Lung (tissue), 12 donors: ENCODE results near the gene TGFBR2. TPM values are rescaled to one million over a fixed set of nuclear protein-coding genes. Genes with fewer than 3 reads are reported as not detected.
A peak's percentile ranks its signal among the peaks of the same experiment; 100 is the strongest.

Source experiments
- ATAC-seq: fragments of 200-7000 bp; cut with Tn5 transposase; one replicate; pipeline ENCODE4 v1.9.1; 2020; ENCODE audit warnings: moderate number of reproducible peaks; ENCODE audit not compliant: insufficient read depth, low FRiP score
- DNase-seq, 3 donors: peaks; one replicate each; pipeline ENCODE4 v3.0.0-alpha.2; 2013 to 2017
- H3K27ac ChIP-seq, 2 donors: one replicate each; pipeline ENCODE4 v1.5.1; 2013; ENCODE audit warnings: mild to moderate bottlenecking in 2 of 2, moderate library complexity in 2 of 2, control low read depth in 1 of 2, inconsistent platforms in 1 of 2, low read depth in 1 of 2, low read length in 1 of 2
- H3K27me3 ChIP-seq, 3 donors: one replicate each; pipeline ENCODE4 v1.5.1; 2013; ENCODE audit warnings: low read length in 2 of 3; ENCODE audit not compliant: control insufficient read depth in 3 of 3, insufficient read depth in 3 of 3
- H3K36me3 ChIP-seq, 4 donors: one replicate each; pipeline ENCODE4 v1.5.1; 2013; ENCODE audit warnings: low read length in 4 of 4, mild to moderate bottlenecking in 1 of 4, moderate library complexity in 1 of 4; ENCODE audit not compliant: control insufficient read depth in 4 of 4, insufficient read depth in 4 of 4
- H3K4me1 ChIP-seq, 5 donors: one replicate each; pipeline ENCODE4 v1.5.1; 2013; ENCODE audit warnings: low read length in 5 of 5, mild to moderate bottlenecking in 2 of 5, moderate library complexity in 1 of 5; ENCODE audit not compliant: control insufficient read depth in 5 of 5, insufficient read depth in 5 of 5
- H3K4me3 ChIP-seq: one replicate; pipeline ENCODE4 v1.5.1; 2013; ENCODE audit warnings: mild to moderate bottlenecking, control low read depth, moderate library complexity
- H3K9ac ChIP-seq, 2 donors: one replicate each; pipeline ENCODE4 v1.5.1; 2013; ENCODE audit warnings: low read length in 2 of 2, control low read depth in 1 of 2; ENCODE audit not compliant: insufficient read depth in 1 of 2
- H3K9me3 ChIP-seq, 4 donors: one replicate each; pipeline ENCODE4 v1.5.1; 2013; ENCODE audit warnings: low read length in 3 of 4, mild to moderate bottlenecking in 1 of 4, moderate library complexity in 1 of 4; ENCODE audit not compliant: control insufficient read depth in 4 of 4, insufficient read depth in 3 of 4
- WGBS, 2 donors: extraction: QIAGEN DNeasy Blood & Tissue Kit; methylation state at CpG; one replicate each; pipeline ENCODE4 v1.1.7; 2013; 5-methylcytosine and 5-hydroxymethylcytosine counted together
- polyA plus RNA-seq, 2 donors: library from polyadenylated mRNA; stranded (reverse); fragments of 200-250 nt; gene quantifications; one replicate each; pipeline ENCODE4 v1.2.1, GENCODE V29; 2013
- total RNA-seq, 2 donors: library from RNA; depleted of rRNA in 1 of 2; stranded (reverse); fragments of >200 nt in 1 of 2; gene quantifications; one replicate each; pipeline ENCODE4 v1.2.1, GENCODE V29; 2014 to 2021
- TF ChIP-seq, protein P1 (sequence below): IDR thresholded peaks from 2 replicates; pipeline ENCODE4 v1.5.1; 2012; ENCODE audit warnings: mild to moderate bottlenecking; ENCODE audit errors: control extremely low read depth, extremely low read depth
- donor health status: control.
- donor health status: control.
- donor health status: Bipolar disorder and iron deficiency.
- donor health status: healthy.
- donor health status: DM: yes; HTN: yes; CAD: no.

The TGFBR2 gene
- total and polyA plus RNA-seq, 4 donors = 31.1 to 232 (median 163) TPM

- H3K27ac ChIP-seq = no peak overlapping the region
- H3K9me3 ChIP-seq = no peaks in the 10 kb centered on the region
- TF ChIP-seq, protein P1, sequence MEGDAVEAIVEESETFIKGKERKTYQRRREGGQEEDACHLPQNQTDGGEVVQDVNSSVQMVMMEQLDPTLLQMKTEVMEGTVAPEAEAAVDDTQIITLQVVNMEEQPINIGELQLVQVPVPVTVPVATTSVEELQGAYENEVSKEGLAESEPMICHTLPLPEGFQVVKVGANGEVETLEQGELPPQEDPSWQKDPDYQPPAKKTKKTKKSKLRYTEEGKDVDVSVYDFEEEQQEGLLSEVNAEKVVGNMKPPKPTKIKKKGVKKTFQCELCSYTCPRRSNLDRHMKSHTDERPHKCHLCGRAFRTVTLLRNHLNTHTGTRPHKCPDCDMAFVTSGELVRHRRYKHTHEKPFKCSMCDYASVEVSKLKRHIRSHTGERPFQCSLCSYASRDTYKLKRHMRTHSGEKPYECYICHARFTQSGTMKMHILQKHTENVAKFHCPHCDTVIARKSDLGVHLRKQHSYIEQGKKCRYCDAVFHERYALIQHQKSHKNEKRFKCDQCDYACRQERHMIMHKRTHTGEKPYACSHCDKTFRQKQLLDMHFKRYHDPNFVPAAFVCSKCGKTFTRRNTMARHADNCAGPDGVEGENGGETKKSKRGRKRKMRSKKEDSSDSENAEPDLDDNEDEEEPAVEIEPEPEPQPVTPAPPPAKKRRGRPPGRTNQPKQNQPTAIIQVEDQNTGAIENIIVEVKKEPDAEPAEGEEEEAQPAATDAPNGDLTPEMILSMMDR = no peak
- H3K4me1 ChIP-seq = peaks cover 0 to 45% (median 0%) of the 10 kb centered on the region in 5 donors
- ATAC-seq = no peak
- peaks cover 0 to 2% (median 0%) of the 10 kb centered on the region in 4 donors for H3K36me3 ChIP-seq
- no peak overlapping the region for H3K4me3 ChIP-seq
- no peak for DNase-seq
- H3K9ac ChIP-seq = no peak overlapping the region
- H3K27me3 ChIP-seq = no peaks in the 10 kb centered on the region
- WGBS, 2 donors = 85 to 96% methylated on average over 5 of the region's 5 CpGs
Measured at GRCh38 chr3:30617069-30617468, 10.7 kb downstream of the TGFBR2 start.

DNA sequence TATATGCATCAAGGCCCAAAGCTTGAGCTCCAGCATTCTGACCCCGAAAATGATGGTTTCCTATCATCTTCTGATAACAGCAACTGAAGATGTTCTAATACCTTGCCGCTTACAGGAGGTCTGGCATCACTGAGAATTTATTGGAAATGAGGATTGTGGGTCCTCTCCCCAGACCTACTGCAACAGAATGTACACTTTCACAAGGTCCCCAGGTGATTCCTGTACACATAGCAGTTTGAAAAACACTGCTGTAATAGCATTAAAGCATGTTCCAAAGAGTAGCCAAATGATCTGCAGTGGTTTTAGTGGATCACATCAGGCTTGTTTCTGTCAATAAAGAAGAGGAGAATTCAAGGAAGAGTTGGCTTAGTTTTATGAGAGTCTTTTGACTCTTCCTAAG, 11.3 kb downstream of the TGFBR2 start:
- Histone ChIP-seq H3K9ac (no peak overlapping the region), H3K4me3 (no peak overlapping the region), H3K36me3 (peaks cover 0 to 2% (median 0%) of the 10 kb centered on the region in 4 donors), H3K27me3 (no peaks in the 10 kb centered on the region), H3K4me1 (peaks cover 0 to 41% (median 0%) of the 10 kb centered on the region in 5 donors), H3K9me3 (no peaks in the 10 kb centered on the region), H3K27ac (peak overlapping the region in 1 of 2 donors; percentile 16)
- TF ChIP-seq, protein P1 = no peak
- DNase-seq (no peak), ATAC-seq (no peak)
- 58 to 77% methylated on average over 2 of the region's 2 CpGs for WGBS, 2 donors

GRCh38 chr3:30618526-30618925, 12.1 kb downstream of the TGFBR2 start:
- no peak overlapping the region for H3K27ac ChIP-seq
- ATAC-seq = no peak
- no peaks in the 10 kb centered on the region for H3K27me3 ChIP-seq
- TF ChIP-seq, protein P1 = no peak
- no peak for DNase-seq
- no peak overlapping the region for H3K9ac ChIP-seq
- 49 to 65% methylated on average over 3 of the region's 3 CpGs for WGBS, 2 donors
- peaks cover 0 to 3% (median 2%) of the 10 kb centered on the region in 4 donors for H3K36me3 ChIP-seq
- H3K4me3 ChIP-seq = no peak overlapping the region
- no peaks in the 10 kb centered on the region for H3K9me3 ChIP-seq
- peaks cover 0 to 39% (median 0%) of the 10 kb centered on the region in 5 donors for H3K4me1 ChIP-seq

DNA sequence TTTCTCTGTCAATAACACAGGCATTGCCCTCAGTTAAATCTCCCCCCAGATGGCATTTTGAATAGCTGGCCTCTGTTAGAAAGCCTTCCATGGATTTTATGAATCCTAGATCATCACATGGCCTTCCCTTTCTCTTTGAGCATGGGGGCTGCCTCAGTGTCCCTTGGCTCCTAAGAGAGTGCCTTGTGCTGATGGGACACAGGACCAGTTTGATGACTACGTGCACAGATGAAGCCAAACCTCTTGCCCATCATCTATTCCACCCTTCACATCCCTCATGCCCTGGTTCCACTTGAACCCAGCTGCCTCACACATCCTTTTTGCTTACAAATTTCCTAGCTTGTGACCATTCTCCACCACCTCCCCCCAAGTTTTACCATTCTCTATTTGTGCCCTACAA, 12.9 kb downstream of the TGFBR2 start:
- no peaks in the 10 kb centered on the region for H3K27me3 ChIP-seq
- DNase-seq (no peak), ATAC-seq (no peak)
- H3K4me3 ChIP-seq = no peak overlapping the region
- H3K27ac ChIP-seq = peak overlapping the region in 1 of 2 donors; percentile 47
- no peak overlapping the region for H3K9ac ChIP-seq
- peaks cover 0 to 38% (median 0%) of the 10 kb centered on the region in 5 donors for H3K4me1 ChIP-seq
- TF ChIP-seq, protein P1 = no peak
- WGBS, 2 donors = 93 to 95% methylated on average over 1 of the region's 1 CpG
- H3K36me3 ChIP-seq = peaks cover 0 to 3% (median 3%) of the 10 kb centered on the region in 4 donors
- H3K9me3 ChIP-seq = no peaks in the 10 kb centered on the region
